Activated CD4-positive, CD25-positive, alpha-beta regulatory T cell treated with anti-CD3 and anti-CD28 coated beads, Interleukin-2, amount 50 U/mL, for 16 hours (primary cell): Measurements from ENCODE around the gene SENP8.
"Not testable (repeated sequence)": the region's sequence is repeated elsewhere in the genome, so short reads cannot be mapped to it uniquely, and the experiment has no call there.

Experiments
- DNase-seq: peaks from one replicate; pipeline ENCODE4 v3.0.0-alpha.2; 2020; ENCODE audit warnings: low read depth, low spot score

SENP8 gene

GRCh38 chr15:72118017-72118978, at the start of gene SENP8, which contains the start of gene MYO9A:
SENP8 (plus strand) TSS chr15:72118403; CDS start chr15:72139624, 21,221 bp downstream.
MYO9A (minus strand) TSS chr15:72118150; CDS start chr15:72046563, 71,587 bp downstream.
- peak; percentile 98 for DNase-seq

DNA sequence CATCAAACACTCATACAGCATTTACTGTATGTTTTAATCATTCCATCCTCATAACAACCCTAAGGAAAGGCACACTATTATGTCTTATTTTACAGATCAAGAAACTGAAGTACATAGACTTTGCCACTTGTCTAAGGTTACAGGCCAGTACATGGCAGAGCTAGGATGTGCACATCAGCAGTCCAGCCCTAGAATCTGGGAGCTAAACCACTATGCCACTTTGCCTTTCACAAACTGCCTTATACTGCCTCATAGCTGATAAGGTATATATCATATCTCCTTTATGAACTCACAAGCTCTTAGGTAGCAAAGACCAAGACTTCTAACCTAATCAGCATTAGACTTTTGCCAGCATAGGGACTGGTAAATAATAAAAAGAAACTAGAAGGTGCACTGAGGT, 49.3 kb upstream of the SENP8 start:
- no peak for DNase-seq

GRCh38 chr15:72070817-72071447, 47.3 kb upstream of the SENP8 start:
- DNase-seq: no peak

DNA sequence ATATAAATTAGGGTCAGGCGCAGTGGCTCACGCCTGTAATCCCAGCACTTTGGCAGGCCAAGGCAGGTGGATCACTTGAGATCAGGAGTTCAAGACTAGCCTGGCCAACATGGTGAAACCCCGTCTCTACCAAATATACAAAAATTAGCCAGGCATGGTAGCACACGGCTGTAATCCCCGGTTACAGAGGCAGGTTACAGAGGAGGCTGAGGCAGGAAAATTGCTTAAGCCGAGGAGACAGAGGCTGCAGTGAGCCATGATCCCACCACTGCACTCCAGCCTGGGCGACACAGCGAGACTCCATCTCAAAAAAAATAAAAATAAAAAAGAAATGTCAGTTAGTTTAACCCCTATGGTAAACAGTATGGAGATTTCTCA, 46.8 kb upstream of the SENP8 start:
- DNase-seq: not testable (repeated sequence)

GRCh38 chr15:72074335-72075060, 43.7 kb upstream of the SENP8 start:
- no peak for DNase-seq

- DNase-seq: no peak
Measured at GRCh38 chr15:72077950-72078349, 40.3 kb upstream of the SENP8 start.

GRCh38 chr15:72078887-72079286, 39.3 kb upstream of the SENP8 start:
- DNase-seq: no peak

DNA sequence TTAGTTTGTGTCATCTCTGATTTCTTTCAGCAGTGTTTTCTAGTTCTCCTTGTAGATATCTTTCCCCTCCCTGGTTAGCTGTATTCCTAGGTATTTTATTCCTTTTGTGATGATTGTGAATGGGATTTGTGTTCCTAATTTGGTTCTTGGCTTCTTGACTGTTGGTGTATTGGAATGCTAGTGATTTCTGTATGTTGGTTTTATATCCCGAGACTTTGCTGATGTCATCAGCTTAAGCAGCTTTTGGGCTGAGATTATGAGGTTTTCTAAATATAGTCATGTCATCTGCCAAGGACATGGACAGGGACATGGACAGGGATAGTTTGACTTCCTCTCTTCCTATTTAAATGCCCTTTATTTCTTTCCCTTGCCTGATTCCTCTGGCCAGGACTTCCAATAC, 36.0 kb upstream of the SENP8 start:
- DNase-seq: no peak

DNA sequence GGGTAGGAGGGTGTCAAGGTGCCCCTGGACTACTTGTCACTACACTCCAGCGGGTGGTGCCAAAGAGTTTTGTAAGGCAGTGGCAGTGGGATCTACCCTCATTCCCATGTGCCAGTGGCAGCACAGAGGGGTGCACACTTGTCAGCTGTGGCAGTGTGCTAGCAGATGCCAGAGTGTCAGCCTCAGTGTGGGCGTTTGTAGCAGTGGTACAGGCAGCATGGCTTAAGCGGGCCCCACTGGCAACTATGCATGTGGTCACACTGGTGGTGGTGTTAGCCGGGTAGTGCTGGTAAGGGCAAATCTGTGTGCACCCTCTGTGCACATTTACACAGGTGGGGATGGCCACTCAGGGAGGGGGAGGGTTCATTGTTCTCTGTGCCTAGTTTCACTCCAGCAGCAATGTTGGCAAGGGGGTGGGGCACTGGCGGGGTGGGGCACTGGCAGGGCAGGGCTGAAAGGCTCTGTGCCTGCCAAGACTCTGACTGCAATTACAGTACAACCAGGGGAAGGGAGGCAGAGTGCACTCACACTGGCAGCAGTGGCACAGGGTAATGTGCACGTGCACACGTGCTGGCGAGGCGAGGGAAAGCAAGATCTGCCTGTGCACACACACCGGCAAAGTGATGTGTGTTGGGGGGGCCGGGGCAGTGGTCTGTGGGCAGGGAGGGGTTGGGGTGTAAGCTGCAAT, 32.0 kb upstream of the SENP8 start:
- DNase-seq: no peak

GRCh38 chr15:72086920-72087648, 31.1 kb upstream of the SENP8 start:
- DNase-seq: no peak

- DNase-seq: no peak
Measured at GRCh38 chr15:72092006-72092405, 26.2 kb upstream of the SENP8 start.

DNA sequence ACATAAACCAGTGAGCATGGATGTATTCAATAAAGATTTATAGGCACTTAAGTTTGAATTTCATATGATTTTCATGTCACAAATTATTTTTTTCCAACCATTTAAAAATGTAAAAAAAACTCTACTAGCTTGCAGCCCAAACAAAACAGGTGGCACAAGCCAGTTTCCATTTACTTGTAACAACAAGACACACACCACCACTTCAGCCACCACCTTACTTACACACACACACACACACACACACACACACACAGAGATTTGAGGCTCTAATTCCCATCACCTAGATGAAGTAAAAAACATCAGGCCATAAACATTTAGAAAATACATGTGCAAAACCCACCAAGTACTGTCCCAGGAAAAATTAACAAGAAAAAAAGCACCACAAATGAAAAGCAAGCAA, 25.5 kb upstream of the SENP8 start:
- DNase-seq: no peak

DNA sequence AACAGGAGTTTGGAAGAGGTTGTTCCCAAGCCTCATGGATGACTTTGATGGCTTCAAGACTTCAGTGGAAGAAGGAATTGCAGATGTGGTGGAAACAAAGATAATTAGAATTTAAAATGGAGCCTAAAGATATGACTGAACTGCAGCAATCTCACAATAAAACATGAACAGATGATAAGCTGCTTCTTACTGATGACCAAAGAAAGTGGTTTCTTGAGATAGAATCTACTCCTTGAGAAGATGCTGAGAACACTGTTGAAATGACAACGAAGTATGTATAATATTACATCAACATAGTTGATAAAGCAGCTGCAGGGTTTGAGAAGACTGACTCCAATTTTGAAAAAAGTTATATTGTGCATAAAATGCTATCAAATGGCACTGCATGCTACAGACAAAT, 21.4 kb upstream of the SENP8 start:
- DNase-seq: no peak

DNA sequence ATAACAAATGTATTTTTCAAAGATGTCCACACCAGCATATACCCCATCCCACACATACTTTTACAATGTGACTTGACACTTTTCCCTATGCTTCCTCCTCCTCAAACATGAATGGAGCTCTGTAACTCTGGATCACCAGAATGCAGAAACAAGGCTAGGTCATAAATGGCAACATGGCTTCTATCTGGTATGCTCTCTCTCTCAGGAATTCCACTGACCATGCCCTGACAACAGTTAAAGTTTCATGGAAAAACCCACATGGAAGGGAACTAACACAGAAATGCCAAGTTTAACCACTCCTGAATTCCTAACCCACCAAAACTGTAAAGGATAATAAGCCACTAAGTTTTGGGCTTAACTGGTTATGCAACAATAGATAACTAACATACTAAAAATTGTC, 20.2 kb upstream of the SENP8 start:
- no peak for DNase-seq

DNA sequence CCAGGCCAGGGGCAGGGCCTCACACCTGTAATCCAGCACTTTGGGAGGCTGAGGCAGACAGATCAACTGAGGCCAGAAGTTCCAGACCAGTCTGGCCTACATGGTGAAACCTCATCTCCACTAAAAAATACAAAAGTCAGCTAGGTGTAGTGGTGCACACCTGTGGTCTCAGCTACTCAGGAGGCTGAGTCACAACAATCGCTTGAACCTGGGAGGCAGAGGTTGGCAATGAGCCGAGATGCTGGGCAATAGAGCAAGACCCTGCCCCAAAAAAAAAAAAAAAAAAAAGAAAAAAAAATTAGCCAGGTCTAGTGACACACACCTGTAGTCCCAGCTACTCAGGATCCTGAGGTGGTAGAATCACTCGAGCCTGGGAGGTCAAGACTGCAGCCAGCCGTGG, 19.0 kb upstream of the SENP8 start:
- no peak for DNase-seq

DNA sequence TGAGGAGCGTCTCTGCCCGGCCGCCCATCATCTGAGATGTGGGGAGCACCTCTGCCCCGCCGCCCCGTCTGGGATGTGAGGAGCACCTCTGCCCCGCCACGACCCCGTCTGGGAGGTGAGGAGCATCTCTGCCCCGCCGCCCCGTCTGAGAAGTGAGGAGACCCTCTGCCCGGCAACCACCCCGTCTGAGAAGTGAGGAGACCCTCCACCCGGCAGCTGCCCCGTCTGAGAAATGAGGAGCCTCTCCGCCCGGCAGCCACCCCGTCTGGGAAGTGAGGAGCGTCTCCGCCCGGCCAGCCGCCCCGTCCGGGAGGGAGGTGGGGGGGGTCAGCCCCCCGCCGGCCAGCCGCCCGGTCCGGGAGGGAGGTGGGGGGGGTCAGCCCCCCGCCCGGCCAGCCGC, 17.7 kb upstream of the SENP8 start:
- DNase-seq: not testable (repeated sequence)

DNA sequence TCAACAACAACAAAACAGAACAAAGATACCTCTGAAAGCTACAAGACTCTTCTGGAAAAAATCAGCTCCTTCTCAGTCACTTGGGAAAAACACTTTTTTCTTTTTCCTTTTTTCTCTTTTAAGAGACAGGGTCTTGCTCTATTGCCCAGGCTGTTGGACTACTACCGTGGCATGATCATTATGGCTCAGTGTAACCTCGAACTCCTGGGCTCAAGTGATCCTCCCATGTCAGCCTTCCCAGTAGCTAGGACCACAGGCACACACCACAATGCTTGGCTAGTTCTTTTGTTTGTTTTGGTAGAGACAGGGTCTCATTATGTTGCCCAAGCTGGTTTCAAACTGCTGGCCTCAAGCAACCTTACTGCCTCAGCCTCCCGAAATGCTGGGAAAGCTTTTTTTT, 13.1 kb upstream of the SENP8 start:
- DNase-seq: no peak

GRCh38 chr15:72106068-72106467, 12.1 kb upstream of the SENP8 start:
- no peak for DNase-seq

DNA sequence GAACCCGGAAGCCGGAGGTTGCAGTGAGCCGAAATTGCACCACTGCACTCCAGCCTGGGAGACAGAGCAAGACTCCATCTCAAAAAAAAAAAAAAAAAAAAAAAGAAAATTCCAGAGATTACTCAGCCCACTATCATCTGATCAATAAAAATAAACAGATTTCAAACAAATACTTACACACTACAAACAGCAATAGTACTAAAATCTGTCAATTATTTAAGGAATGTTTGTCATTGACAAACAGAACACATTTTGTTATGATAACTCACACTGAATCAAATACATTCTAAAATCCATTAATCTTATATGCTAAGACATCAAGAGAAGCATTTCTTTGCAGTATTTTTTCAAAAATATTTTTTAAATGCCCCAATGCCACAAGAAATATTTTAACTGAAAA, 7.8 kb upstream of the SENP8 start:
- no peak for DNase-seq

DNA sequence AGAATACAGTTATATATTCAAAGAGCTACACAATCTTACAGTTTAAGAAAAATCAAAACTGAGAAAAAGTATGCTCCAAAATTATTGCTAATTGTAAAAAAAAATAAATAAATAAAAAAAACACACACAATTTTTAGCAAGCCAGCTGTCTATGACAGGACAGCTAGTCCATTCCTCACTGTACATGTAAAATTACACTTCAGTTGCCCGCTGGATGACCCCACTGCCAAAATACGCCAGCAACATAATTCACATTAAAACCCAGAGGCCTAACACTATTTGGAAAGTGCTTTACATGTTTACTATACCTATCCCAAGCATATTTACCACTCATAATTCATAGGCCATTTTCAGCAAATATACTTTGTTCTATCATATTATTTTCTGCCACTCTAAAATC, 6.1 kb upstream of the SENP8 start:
- DNase-seq: no peak

DNA sequence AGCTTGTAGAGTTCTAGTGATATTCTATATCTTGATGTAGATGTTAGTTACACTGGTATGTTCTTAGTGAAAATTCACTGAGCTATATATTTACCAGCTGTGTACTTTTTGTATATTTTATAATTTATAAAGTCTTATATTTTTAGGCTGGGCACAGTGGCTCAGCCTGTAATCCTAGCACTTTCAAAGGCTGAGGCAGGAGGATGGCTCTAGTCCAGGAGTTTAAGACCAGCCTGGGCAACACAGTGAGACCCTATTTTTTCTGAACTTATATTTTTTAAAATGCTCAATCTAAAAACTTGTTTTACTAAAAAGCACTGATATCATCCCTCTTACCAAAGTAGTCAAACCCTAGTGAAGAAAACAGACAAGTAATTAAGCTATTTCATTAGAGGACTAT, 5.4 kb upstream of the SENP8 start:
- no peak for DNase-seq
